Forelimb muscle (tissue), 1 donor: ENCODE data around the gene TMIE. TPM values are rescaled to one million over a fixed set of nuclear protein-coding genes. Genes with fewer than 3 reads are reported as not detected.

Experiments
- polyA plus RNA-seq: library from polyadenylated mRNA; unstranded; fragments of 120-200 nt; gene quantifications from one replicate; pipeline ENCODE4 v1.2.1, GENCODE V29; 2013; ENCODE audit not compliant: insufficient read length

The TMIE gene
- polyA plus RNA-seq, 1 donor = 1.2 TPM

Other genes starting within 250 kb of the TMIE start
- 3.0 TPM for gene LTF, start 236.5 kb upstream of the TMIE start, polyA plus RNA-seq
- 0.14 TPM for gene RTP3, start 203.4 kb upstream of the TMIE start, polyA plus RNA-seq
- 5.2 TPM for gene LRRC2, start 135.1 kb upstream of the TMIE start, polyA plus RNA-seq
- 0.52 TPM for gene FAM240A, start 88.9 kb upstream of the TMIE start, polyA plus RNA-seq
- gene ALS2CL, start 7.7 kb upstream of the TMIE start, polyA plus RNA-seq = 9.0 TPM
- gene PRSS50, start 16.5 kb downstream of the TMIE start, polyA plus RNA-seq = 0.19 TPM
- 312 TPM for gene MYL3, start 162.1 kb downstream of the TMIE start, polyA plus RNA-seq
- gene PTH1R, start 176.3 kb downstream of the TMIE start, polyA plus RNA-seq = 10.9 TPM